GM19240 (cell line): Measurements from ENCODE around the gene CNPY1.

Experiments used
- DNase-seq: peaks from one replicate; pipeline ENCODE4 v3.0.0; 2011; ENCODE audit warnings: low spot score; ENCODE audit not compliant: insufficient read length

Gene CNPY1

DNA sequence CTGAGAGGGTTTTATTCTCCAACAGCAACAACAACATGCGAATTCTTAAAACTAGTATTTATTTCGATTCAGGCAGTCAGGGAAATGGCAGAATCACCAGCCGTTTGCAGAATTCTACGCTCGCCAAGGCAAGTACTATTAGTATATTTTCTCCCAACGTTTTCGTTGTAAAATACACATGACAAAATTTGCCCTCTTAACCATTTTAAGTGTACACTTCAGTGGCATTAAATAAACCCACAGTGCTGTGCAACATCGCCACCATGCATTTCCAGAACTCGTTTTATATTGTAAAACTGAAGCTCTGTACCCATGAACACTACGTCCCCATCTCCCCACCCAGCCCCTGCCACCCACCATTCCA is 77.6 kb downstream of the CNPY1 start:
- DNase-seq = no peak

- no peak for DNase-seq
Measured at GRCh38 chr7:155467846-155468784, 78.2 kb downstream of the CNPY1 start.

DNA sequence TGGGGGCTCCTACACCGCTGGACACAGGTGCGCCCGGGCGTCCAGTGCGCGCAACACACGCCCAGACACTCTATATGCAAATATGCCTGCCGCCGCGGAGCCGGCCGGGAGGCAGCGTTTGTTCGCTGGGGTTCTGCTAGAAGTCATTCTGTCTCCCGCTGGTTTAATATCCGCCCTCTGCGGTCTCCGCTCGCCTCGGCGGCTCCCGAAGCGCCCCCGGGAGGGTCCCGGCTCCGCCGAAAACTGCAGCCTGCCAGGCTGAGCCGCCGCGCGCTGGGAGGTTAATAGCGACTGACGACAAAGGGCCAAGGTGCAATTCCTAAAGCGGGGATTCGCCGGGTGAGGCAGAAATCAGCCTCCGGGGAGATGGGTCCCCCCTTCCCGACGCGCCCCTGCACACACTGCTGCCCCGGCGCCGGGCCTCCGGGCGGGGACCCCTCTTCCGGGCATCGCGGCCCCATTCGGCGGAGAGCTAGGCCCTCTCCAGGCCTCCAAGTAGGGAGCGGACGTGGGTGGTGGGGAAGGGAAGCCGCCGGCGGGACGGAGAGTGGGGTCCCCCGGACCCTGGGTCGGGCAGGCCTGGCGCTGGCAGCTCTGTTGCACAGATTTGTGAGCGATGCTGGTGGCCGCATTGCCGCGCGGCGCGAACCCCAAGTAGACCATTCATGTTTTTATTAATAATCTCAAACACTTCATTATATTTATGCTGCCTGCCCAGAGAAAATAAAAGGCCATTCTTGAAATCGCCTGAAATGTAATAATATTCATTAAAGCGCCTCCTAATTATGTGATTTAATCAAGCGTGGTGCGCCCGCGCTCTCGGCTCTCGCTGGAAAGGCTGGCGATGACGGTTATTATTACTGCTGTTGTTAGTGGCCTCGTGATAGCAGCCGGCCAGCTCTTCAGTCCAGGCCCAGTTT is 79.3 kb downstream of the CNPY1 start:
- no peak for DNase-seq

- no peak for DNase-seq
Measured at GRCh38 chr7:155466142-155466813, 80.1 kb downstream of the CNPY1 start.

DNA sequence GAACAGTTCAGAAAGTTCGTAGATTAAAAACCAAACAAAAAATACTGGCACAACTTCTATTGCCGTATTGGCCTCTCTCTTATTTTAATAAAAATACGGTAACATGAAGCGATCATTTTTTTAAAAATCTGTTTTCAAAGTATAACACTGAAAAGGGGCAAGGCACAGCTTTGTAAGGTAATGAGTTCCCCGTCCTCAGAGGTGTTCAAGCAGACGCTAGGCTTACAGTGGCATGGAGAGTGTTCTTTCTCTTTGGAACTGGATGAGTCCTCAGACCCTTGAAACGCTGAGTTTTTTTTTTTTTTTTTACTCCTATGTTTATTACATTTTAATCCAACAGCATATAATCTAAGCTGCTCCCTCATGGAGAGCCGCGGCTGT is 80.6 kb downstream of the CNPY1 start:
- DNase-seq = no peak

GRCh38 chr7:155464948-155465739 is 81.2 kb downstream of the CNPY1 start:
- no peak for DNase-seq

DNA sequence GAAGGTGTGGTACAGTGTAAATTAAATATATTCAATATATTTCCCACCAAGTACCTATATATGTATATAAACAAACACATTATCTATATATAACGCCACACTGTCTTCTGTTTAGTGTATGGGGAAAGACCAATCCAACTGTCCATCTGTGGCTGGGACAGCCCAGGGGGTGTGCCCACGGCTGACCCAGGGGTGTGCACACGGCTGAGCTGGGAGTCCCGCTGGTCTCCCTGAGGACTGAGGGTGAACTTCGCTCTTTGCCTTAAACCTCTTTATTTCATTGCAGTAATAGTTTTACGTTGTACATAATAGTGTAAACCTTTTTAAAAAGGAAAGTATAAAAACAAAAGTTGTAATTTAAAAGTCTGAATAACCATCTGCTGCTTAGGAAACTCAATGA is 82.2 kb downstream of the CNPY1 start:
- no peak for DNase-seq

DNA sequence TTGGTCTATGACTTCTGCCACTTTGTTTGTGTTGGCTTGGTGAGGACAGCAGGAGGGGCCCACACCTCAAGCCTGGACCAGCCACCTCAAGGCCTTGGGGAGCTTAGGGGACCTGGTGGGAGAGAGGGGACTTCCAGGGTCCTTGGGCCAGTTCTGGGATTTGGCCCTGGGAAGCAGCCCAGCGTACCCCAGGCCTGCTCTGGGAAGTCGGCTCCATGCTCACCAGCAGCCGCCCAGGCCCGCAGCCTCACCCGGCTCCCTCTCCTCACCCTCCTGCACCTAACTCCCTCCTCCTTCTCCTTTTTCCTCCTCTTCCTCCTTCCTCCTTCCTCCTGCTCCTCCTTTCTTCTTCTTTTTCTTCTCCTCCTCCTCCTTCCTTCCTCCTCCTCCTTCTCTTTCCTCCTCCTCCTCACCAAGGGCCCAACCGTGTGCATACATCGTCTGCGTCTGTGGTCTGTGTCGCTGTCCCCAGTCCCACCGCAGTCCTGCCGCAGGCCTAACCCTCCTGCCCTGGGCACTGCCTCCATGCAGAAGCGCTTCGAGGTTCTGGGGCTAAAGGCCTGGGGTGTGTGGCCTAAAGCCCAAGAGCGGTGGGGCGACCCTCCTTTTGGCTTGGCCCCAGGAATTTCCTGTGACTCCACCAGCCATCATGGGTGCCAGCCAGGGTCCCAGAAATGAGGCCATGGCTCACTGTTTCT is 83.1 kb downstream of the CNPY1 start:
- DNase-seq = no peak

- DNase-seq = no peak
Measured at GRCh38 chr7:155462163-155462735, 84.1 kb downstream of the CNPY1 start.

DNA sequence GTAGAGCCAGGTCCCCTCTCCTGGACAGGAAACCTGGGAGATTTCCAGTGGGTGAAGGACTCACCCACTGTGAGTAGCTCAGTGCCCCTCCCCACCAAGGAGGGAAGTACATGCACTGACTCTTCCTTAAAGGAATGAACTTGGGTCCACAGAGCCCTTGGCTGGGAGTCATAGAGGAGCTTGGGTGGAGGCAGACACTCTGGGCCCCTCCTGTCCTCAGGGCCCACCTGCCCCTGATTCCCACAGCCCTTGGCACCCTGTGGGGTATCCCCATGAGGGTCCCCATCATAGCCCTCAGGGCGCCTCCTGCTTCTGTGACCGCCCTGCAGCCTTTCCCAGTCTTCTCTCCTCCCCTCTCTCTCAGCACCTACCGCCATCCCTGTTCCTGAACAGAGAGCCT is 84.7 kb downstream of the CNPY1 start:
- no peak for DNase-seq

- DNase-seq = no peak
Measured at GRCh38 chr7:155460926-155461613, 85.3 kb downstream of the CNPY1 start.

DNA sequence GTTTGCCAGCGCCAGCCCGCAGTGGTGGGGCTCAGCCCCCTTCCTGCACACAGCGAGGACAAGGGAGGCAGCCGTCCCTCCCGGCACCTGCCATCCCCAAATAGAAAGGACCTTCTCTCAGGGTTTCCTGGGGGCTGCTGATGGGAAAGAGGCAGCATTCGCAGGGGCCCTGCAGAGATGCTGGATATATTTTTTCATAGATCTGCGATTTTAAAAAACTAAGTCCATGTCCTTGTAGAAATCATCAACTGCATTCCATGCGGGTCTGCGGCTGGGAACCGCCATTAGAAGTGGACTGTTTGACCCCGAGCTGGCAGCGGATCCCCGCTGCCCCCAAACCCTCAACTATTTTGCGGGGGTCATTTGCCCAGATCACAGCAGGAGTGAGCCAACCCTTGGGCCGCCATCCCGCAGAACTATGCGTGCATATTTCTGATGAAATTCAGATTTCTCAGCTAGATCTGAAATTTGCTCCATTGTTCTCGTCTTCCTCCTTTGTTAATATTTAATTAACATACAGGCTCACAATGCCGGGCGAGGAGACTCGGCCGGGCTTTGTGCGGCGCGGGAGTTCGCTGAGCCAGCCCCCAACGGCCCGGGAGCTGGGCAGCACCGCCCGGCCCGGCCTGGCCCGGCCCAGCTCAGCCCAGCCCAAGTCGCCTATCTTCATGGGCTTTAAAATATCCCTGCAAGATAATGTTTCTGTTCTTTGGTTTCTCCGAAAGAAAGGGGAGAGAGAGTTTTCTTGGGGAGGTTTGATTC is 86.5 kb downstream of the CNPY1 start:
- no peak for DNase-seq

GRCh38 chr7:155458878-155459699 is 87.3 kb downstream of the CNPY1 start:
- DNase-seq = no peak

DNA sequence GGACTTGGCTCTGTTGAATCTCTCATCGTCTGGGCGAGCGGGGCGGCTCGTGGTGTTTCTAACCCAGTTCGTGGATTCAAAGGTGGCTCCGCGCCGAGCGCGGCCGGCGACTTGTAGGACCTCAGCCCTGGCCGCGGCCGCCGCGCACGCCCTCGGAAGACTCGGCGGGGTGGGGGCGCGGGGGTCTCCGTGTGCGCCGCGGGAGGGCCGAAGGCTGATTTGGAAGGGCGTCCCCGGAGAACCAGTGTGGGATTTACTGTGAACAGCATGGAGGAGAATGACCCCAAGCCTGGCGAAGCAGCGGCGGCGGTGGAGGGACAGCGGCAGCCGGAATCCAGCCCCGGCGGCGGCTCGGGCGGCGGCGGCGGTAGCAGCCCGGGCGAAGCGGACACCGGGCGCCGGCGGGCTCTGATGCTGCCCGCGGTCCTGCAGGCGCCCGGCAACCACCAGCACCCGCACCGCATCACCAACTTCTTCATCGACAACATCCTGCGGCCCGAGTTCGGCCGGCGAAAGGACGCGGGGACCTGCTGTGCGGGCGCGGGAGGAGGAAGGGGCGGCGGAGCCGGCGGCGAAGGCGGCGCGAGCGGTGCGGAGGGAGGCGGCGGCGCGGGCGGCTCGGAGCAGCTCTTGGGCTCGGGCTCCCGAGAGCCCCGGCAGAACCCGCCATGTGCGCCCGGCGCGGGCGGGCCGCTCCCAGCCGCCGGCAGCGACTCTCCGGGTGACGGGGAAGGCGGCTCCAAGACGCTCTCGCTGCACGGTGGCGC is 88.1 kb downstream of the CNPY1 start, which contains the start of gene EN2:
Gene EN2 (plus strand): TSS at position 19 of the 767 bp plus-strand sequence. CDS start 249 bp downstream, at position 268.
- DNase-seq = no peak

- DNase-seq = no peak
Measured at GRCh38 chr7:155457544-155458110, 88.7 kb downstream of the CNPY1 start.

GRCh38 chr7:155456738-155457543 is 89.4 kb downstream of the CNPY1 start:
- DNase-seq = no peak
